RKO (cell line): ENCODE measurements around the gene CTTNBP2NL.
"Not testable (repeated sequence)": the region's sequence is repeated elsewhere in the genome, so short reads cannot be mapped to it uniquely, and the experiment has no call there.

Experiments used
- DNase-seq: peaks from one replicate; pipeline ENCODE4 v3.0.0-alpha.2; 2016; ENCODE audit warnings: low spot score

Gene CTTNBP2NL

GRCh38 chr1:112465122-112465521 lies 69.1 kb downstream of the CTTNBP2NL start:
- no peak for DNase-seq

DNA sequence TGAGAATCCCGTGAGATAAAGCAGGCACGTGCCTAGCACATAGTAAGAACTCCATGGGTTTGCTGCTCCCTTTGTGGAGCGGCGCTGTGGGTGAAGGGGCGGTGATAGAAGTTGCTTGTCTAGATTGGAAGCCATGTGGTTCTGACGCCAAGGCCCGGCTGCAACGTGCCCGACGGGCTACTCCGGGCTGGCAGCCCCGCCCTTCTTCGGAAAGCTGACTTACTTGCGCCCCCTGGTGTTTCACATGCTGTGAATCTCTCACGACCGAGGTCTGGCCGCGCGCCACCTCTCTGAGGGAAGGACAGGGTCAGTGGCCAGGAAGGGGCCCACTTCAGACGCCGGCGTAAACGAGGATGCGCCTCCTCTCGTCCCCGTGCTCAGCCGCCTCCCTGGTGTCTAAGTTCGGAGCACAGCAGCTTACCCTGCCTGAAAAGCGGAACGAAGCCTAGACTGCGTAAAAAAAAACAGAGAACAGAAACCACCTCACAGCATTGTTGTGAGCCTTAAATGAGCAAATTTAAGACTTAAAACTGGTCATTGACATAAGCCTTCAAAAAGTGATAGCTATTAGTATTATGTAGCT lies 70.2 kb downstream of the CTTNBP2NL start:
- DNase-seq: peak; percentile 94

- not testable (repeated sequence) for DNase-seq
These were observed 74.3 kb downstream of the CTTNBP2NL start for GRCh38 chr1:112470324-112470723.

- DNase-seq: no peak
These were observed 75.0 kb downstream of the CTTNBP2NL start for GRCh38 chr1:112470966-112471365.

DNA sequence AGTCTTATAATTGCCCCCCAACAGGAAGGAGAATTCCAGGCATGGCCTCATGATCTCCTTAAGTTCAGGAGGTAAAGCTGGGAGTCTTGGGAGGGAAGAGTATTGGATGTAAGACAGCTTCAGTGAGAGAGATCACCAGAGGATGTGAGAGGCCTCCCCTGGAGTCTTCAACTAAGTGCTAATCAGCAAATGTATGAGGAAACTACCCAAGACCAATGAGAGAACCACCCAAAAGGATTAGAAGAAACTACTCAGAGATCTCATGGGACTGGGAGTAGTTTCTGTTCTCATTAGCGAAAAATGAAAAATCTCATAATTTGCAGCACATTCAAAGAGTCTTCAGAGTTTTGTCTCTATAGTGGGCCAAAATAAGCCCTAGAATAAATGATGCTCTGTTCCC lies 76.1 kb downstream of the CTTNBP2NL start:
- DNase-seq: no peak

GRCh38 chr1:112477550-112477949 lies 81.5 kb downstream of the CTTNBP2NL start:
- DNase-seq: no peak

GRCh38 chr1:112478314-112478713 lies 82.3 kb downstream of the CTTNBP2NL start:
- no peak for DNase-seq

DNA sequence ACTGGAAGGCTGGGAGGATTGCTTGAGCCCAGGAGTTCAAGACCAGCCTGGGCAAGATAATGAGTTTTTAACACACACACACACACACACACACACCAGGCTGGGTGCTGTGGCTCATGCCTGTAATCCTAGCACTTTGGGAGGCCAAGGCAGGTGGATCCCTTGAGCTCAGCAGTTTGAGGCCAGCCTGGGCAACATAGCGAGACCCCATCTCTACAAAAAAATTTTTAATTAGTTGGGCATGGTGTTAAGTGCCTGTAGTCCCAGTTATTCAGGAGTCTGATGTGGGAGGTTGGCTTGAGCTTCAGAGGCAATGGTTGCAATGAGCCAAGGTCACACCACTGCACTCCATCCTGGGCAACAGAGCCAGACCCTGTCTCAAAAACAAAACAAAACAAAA lies 90.0 kb downstream of the CTTNBP2NL start:
- DNase-seq: not testable (repeated sequence)

DNA sequence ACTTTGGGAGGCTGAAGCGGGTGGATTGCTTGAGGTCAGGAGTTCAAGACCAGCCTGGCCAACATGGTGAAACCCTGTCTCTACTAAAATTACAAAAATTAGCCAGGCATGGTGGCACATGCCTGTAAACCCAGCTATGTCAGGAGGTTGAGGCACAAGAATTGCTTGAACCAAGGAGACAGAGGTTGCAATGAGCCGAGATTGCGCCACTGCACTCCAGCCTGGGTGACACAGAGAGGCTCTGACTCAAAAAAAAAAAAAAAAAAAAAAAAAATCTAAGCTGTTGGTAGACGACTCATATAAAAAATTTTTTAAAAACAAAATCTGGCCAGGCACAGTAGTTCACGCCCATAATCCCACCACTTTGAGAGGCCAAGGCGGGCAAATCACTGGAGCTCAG lies 91.7 kb downstream of the CTTNBP2NL start:
- not testable (repeated sequence) for DNase-seq

DNA sequence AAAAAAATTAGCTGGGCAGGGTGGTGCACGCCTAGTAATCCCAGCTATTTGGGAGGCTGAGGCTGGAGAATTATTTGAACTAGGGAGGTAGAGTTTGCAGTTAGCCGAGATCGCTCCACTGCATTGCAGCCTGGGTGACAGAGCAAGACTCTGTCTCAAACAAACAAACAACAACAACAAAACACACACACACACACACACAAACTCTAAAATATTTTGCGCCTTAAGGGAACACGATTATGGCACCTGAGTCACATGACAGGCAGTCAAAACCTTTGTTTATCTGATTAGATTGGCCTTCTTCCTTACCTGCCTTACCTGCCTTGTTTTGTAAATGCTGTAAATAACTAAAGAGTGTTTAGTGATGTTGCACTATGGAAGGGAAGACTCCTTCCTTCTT lies 92.1 kb downstream of the CTTNBP2NL start:
- no peak for DNase-seq

- DNase-seq: no peak
These were observed 96.1 kb downstream of the CTTNBP2NL start for GRCh38 chr1:112492076-112492475.

GRCh38 chr1:112493351-112493750 lies 97.3 kb downstream of the CTTNBP2NL start:
- DNase-seq: no peak

DNA sequence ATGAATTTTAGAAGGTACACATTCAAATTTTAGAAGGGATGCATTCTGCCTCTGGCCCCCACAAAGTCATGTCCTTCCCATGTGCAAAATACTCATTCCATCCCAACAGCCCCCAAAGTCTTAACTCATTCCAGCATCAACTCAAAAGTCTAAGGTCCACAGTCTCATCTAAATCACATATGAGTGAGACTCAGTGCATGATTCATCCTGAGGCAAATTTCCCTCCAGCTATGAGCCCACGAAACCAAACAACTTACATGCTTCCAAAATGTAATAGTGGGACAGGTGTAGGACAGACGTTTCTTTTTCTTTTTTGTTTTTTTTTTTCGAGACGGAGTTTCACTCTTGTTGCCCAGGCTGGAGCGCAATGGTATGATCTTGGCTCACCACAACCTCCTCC lies 100.3 kb downstream of the CTTNBP2NL start:
- DNase-seq: peak; percentile 52

GRCh38 chr1:112501810-112502641 lies 106.0 kb downstream of the CTTNBP2NL start:
- peak; percentile 75 for DNase-seq

GRCh38 chr1:112502826-112503225 lies 106.8 kb downstream of the CTTNBP2NL start:
- DNase-seq: no peak

DNA sequence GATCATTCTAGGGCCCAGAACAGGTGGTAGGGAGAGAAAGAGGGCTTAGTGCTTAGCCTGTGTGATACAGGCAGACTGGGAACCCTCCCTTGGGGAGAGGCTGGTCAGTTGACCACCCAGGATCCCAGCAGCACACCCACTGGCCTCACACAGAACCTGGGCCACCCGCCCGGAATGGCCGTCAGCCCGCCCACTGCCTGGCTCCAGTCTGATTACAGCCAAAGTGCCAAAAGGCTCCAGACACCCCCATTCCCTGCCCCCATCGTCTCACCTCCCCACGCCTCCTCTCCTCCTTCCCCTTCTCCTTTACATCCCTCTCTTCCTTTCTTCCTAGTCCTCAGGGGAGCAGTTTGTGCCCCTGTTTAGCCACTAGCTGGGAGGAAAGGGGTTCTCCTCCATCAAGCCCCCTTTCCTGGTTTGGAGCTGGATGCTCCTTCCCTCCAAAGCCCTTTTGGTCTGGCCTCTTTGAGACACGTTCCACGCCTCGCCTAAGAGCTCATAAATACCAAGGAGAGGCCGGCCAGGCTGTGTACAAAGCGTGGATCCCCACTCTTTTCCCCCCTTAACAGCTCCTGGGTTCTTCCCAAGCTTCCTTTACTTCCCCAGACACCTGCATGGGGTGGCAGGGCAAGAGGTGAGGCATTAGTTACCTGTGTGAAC lies 108.1 kb downstream of the CTTNBP2NL start:
- no peak for DNase-seq

DNA sequence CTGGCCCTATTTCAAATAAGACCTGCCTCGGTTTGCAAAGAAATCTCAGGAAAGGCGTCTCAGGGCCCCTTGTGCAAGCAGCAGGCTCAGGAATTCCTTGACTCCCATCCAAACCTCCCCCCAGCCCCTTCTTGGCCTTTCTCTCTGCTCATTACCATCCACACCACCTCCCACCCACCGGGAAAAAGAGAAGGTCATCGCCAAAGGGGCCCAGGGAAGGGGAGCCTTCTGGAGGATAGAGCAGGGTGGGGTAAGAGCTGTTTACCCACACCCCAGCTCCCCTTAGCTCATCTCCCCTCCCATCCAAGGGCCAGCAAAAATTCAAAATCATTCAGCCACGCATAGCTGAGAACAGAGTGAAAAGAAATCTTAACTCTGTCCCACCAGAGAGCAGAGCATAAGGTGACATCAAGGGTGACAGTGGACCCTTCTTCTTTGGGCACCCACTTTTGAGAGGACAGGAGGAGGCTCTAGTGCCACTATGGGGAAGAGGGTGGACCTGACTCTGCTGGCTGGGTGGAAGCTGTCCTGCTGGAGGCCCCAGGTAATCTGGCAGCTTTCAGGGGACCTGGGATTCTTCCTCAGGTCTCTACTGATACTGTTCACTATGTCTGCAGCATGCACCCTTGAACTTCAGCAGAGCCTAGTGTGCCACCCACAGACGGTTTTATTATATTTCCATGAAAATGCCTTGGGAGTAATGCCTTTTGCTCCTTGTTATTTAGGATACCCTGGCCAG lies 108.8 kb downstream of the CTTNBP2NL start:
- DNase-seq: no peak

DNA sequence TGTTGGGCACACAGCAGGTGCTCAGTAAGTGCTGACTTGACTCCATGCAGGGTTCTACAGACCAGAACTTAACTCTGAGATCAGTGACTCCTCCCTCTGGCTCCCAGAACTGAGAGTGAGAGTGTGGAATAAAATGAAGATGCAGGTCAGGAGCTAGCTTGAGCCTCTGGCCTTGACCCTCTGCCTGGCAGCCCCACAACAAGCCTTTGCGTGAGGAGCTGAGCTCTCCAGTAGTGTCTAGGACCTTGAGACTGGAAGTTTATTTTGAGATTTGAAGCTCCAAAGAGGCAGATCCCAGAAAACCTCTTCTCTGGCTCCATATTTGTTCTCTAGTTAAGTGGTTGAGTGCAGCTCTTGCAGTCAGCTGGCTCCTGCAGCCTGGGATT lies 109.4 kb downstream of the CTTNBP2NL start:
- no peak for DNase-seq

DNA sequence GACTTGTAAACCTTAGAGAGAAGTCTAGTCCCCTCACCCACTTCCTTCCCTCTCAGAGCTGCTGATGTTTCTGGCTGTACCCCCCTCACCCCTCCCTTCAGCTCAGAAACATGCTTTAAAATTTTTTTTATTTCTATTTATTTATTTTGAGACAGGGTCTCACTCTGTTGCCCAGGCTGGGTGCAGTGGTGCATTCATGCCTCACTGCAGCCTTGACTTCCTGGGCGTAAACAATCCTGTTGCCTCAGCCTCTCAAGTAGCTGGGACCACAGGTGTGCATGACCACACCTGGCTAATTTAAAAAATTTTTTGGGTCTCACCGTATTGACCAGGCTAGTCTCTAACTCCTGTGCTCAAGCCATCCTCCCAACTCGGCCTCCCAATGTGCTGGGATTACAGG lies 109.9 kb downstream of the CTTNBP2NL start:
- no peak for DNase-seq

DNA sequence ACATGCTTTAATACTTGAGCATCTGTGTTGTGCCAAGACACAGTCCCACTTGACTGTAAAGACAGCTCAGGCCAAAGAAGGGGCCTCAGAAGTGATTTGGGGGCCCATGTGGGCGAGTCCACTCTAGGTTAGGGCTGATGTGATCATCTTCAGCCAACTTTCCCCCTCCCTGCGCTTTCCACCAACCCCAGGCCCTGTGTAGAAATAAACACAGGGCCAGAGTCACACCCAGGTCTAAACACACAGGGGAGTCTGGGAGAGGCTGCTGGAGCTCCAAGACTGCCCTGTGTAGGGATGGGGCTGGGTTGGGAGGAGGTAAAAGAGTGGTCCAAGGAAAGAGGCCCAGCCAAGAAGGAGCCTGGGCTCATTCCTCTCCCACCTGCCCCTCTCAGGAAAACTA lies 110.3 kb downstream of the CTTNBP2NL start:
- no peak for DNase-seq

DNA sequence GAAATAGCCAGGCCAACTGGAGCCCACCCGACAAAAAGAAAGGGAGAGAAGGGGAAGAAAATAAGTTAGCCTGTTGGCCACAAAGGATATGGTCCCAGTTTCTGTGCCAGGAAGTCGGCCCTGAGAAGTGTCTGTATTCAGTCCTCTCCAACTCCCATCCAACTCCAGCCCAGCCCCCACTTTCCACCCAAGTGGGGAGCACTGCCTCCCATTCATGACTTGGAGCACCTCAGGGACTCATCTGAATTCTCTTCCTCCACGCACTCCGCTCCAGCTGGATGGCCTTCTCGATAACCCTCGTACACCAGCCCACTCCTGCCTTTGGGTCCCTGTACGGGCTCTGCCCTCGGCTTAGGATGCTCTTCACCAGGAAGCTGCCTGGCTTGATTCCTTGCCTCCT lies 110.7 kb downstream of the CTTNBP2NL start:
- no peak for DNase-seq

- no peak for DNase-seq
These were observed 111.3 kb downstream of the CTTNBP2NL start for GRCh38 chr1:112507336-112507735.

- DNase-seq: no peak
These were observed 111.9 kb downstream of the CTTNBP2NL start for GRCh38 chr1:112507921-112508277.
